PFSK-1 (cell line): Measurements from ENCODE around the gene CEP72.

Source experiments
- FOXP2 ChIP-seq: optimal IDR thresholded peaks from 2 replicates; pipeline ENCODE3; 2011; ENCODE audit warnings: borderline replicate concordance, control low read depth, inconsistent platforms; ENCODE audit not compliant: insufficient read depth; ENCODE audit errors: extremely low read length, extremely low read depth
- POLR2AphosphoS5 ChIP-seq: IDR thresholded peaks from 2 replicates; pipeline ENCODE4 v1.6.1; 2012; ENCODE audit warnings: low read depth, mild to moderate bottlenecking, control low read depth, low read length, moderate library complexity
- SIN3A ChIP-seq: IDR thresholded peaks from 2 replicates; pipeline ENCODE4 v1.6.1; 2012; ENCODE audit warnings: mild to moderate bottlenecking, low read length, moderate library complexity, borderline replicate concordance; ENCODE audit not compliant: insufficient read depth
- TAF1 ChIP-seq: IDR thresholded peaks from 2 replicates; pipeline ENCODE4 v1.6.1; 2012; ENCODE audit warnings: low read length, control low read depth, borderline replicate concordance; ENCODE audit not compliant: insufficient read depth
- TF ChIP-seq, protein P1 (sequence below), 2 experiments: IDR thresholded peaks; 2 replicates each; pipeline versions ENCODE4 v1.6.1 to v1.8.0; 2011 to 2012; ENCODE audit warnings: low read depth in 2 of 2, low read length in 2 of 2, control low read depth in 1 of 2, inconsistent platforms in 1 of 2, mild to moderate bottlenecking in 1 of 2, moderate library complexity in 1 of 2; ENCODE audit not compliant: insufficient read depth in 1 of 2

DNA sequence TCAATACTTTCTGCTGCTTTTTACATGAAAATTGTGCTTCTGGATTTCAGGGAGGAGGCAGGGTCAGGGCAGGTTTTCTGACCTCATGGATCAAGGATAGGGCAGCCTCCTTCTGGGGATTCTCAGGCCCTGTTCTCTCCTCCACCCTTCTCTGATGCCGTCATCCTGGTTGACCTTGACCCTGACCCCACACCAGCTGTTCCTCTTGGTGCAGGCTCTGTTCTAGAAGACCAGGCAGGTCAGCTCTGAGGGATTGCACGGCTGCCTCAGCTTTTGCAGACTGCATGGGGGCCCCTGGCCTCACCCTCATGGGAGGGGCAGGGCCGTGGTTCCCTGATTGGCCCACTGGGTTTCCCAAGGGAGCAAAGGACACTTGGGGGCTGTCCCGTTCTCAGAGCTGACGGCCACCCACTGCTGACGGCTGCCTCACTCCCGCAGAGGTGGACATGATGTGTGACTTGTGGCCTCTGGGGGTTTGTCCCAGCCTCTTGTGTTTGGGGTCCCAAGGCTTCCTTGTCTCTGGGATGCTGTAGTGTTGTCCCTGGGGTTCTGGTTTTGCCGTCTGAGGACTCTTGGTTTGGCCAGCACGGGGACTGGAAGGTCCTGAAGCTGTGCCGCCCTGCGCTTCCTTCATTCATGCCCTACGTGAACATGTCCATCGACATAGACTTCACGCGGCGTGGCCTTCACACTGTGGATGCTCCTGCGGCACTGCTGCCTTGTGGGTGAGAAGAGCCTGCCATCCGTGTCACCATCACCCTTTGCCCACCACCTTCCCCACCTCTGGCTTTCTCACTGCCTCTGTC, 34.5 kb downstream of the CEP72 start:
- TF ChIP-seq, protein P1, sequence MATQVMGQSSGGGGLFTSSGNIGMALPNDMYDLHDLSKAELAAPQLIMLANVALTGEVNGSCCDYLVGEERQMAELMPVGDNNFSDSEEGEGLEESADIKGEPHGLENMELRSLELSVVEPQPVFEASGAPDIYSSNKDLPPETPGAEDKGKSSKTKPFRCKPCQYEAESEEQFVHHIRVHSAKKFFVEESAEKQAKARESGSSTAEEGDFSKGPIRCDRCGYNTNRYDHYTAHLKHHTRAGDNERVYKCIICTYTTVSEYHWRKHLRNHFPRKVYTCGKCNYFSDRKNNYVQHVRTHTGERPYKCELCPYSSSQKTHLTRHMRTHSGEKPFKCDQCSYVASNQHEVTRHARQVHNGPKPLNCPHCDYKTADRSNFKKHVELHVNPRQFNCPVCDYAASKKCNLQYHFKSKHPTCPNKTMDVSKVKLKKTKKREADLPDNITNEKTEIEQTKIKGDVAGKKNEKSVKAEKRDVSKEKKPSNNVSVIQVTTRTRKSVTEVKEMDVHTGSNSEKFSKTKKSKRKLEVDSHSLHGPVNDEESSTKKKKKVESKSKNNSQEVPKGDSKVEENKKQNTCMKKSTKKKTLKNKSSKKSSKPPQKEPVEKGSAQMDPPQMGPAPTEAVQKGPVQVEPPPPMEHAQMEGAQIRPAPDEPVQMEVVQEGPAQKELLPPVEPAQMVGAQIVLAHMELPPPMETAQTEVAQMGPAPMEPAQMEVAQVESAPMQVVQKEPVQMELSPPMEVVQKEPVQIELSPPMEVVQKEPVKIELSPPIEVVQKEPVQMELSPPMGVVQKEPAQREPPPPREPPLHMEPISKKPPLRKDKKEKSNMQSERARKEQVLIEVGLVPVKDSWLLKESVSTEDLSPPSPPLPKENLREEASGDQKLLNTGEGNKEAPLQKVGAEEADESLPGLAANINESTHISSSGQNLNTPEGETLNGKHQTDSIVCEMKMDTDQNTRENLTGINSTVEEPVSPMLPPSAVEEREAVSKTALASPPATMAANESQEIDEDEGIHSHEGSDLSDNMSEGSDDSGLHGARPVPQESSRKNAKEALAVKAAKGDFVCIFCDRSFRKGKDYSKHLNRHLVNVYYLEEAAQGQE (IDR thresholded peaks at IDR 0.05; ENCODE audit: insufficient read depth in 1 of 2, low read depth in 2 of 2, low read length in 2 of 2): no peak
- no peak for TF ChIP-seq POLR2AphosphoS5
- TF ChIP-seq TAF1: no peak
- no peak for TF ChIP-seq SIN3A
- no peak for TF ChIP-seq FOXP2
